Measurements from ENCODE around the gene TMEM59.
"Not testable (repeated sequence)": the region's sequence is repeated elsewhere in the genome, so short reads cannot be mapped to it uniquely, and the experiment has no call there.

Gene TMEM59, protein sequence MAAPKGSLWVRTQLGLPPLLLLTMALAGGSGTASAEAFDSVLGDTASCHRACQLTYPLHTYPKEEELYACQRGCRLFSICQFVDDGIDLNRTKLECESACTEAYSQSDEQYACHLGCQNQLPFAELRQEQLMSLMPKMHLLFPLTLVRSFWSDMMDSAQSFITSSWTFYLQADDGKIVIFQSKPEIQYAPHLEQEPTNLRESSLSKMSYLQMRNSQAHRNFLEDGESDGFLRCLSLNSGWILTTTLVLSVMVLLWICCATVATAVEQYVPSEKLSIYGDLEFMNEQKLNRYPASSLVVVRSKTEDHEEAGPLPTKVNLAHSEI

DNA sequence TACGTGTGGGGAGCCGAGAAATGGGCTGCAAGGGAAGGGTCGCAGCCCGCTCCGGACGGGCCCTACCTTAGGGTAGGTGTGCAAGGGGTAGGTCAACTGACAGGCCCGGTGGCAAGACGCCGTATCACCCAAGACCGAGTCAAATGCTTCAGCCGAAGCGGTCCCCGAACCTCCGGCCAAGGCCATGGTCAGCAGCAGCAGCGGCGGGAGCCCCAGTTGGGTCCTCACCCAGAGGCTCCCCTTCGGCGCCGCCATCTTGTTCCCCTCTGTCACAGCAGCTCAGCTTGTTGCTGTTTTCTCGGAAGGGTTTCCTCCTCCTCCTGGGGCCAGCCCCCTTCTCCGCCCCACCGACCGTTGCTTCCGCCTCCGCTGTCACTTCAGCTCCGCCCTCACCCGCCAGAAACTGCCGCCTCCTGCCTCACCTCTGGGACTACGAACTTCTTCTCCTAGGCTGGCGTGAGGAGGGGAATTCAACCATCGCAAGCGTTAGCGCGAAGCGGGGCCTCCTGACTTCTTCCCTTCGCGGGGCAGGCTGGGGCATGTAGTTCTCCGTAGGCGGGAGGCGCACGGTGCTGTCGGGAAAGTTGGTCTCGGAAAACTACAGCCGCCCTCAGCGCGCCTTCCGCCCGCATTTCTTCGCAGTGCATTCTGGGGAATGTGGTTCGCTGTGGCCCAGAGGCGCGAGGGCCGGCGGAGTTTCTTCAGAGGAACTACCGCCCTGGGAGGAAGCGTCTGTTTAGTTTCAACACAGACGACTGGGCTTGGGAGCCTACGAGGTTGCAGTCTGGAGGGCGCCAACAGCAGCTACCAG is at the start of gene TMEM59, which contains the start of gene TCEANC2:
TMEM59 (minus strand) TSS at position 271 of the 811 bp plus-strand sequence; CDS start at position 255, 16 bp downstream.
TCEANC2 (plus strand) TSS at position 675 of the 811 bp plus-strand sequence. CDS start 815 bp downstream, outside the sequence.
- peak; percentile 99 for DNase-seq

DNA sequence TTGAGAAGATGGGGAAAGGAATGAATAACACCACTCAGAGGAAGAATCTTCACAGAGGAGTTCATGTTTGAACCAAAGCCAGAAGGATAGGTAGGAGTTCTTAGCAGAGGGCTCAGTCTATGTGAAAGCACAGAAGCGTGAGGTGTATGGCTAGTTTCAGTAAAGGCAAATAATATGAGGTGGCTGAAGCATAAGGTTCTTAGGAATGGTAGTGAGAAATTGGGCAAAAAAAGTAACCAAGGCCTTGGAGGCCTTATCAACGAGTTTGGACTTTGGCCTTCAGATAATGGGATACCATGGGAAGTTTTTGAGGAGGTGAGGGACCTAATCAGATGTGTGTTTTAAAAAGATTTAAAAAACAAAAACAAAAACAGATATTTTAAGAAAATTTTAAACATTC is 47.5 kb upstream of the TMEM59 start:
- DNase-seq: no peak

DNA sequence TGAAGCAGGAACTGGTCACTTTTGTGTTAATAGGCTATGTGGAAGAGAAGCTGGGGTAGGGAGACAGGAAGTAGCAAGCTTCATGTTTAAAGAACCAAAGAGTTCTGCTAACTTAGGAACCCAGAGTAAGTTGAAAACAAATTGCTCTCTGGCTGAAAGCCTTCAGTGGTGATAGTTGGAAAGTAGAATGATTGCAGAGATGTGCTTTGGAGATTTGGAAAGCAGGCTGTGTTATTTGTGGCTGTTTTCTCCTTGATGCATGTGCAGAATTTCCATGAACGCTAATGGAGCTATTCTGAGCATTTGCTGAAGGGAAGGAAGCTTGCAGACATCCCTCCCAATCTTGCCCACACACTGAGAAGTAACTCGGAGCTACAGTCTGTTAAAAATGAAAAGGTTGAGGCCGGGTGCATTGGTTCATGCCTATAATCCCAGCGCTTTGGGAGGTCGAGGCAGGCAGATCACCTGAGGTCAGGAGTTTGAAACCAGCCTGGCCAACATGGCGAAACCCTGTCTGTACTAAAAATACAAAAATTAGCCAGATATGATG is 46.1 kb upstream of the TMEM59 start:
- DNase-seq: no peak

DNA sequence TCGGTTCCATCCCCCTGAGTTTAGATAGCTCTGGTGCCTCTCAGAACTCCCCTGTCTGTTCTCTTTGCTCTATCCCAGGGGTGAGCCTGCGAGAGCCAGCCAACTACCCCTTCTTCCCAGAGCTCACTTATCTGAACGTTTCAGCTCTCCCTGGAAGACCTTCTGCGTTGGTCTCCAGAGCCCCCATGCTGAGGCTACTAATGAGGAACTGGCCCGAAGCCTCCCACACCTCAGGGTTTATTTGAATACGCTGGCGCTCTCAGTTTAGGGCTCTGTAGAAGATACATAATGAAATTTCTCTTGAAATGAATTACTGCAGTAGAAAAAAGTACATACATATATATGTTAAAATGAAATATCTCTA is 43.9 kb upstream of the TMEM59 start:
- DNase-seq: no peak

DNA sequence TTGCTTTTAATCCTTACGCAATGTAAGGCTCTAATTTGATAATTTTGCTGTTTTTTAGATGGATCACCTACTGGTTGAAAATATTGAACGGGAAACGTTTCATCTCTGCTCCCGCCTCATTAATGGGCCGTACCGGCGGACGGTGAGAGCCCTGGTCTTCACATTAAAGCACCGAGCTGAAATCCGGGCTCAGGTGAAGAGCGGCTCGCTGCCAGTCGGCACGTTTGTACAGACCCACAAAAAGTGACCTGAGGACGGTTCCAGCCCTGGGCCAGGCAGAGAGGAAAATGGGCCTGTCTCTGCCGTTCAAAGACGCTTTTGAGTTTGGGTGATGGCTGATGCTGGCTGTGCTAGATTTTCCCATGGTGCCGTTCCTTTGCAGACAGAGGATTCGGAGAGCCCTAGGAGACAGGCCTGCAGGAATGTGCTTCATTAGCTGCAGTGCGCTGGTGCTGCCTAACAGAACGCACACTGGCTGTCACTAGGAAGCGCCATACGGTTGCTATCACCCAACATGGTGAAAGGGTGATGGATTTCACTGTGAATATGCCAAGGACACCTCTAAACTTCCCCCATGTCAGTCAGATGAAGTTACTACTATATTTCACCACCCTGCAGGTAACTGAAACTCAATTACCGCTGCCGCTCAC is 43.3 kb upstream of the TMEM59 start:
- DNase-seq: no peak

DNA sequence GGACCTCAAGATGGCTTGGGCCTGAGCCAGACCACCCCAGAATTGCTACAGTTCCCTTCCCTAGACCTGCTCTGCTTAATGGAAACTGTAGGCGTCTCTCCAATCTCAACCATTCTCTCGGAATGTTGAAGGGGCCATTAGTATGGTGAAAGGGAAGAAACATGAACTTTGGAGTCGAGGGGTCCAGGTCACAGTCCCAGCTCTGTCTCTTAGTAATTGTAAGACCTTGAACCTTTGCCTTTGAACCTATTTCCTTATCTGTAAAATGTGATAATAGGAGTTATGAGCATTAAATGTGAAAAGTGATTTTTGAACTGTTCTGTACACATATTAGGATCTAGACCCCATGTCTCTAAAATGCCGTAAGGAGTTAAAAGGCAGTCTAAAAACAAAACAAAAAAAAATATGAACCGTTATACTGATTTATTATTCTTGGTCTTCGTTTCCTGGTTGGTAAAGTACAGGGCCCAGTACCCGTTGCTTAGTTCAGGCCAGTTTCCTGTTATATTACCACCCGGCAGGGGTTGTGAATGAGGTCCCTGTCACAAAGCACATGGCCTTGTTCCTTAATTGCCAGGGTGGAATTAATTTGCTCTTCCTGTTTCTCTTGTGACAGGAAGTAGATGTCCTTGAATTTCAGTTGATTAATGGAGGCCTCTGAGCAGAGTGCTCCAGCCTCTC is 42.7 kb upstream of the TMEM59 start:
- no peak for DNase-seq

DNA sequence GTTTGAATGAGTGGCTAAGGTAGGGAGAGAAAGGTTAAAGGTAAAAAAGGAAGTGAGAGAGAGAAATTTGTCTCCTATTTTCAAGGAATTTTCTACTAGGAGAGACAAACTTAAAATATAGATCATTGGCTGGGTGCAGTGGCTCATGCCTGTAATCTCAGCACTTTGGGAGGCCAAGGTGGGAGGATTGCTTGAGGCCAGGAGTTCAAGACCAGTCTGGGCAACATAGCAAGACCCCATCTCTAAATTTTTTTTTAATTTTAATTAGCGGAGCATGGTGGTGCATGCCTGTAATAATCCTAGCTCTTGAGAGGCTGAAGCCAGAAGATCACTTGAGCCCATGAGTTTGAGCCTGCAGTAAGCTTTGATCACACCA is 41.7 kb upstream of the TMEM59 start:
- not testable (repeated sequence) for DNase-seq

DNA sequence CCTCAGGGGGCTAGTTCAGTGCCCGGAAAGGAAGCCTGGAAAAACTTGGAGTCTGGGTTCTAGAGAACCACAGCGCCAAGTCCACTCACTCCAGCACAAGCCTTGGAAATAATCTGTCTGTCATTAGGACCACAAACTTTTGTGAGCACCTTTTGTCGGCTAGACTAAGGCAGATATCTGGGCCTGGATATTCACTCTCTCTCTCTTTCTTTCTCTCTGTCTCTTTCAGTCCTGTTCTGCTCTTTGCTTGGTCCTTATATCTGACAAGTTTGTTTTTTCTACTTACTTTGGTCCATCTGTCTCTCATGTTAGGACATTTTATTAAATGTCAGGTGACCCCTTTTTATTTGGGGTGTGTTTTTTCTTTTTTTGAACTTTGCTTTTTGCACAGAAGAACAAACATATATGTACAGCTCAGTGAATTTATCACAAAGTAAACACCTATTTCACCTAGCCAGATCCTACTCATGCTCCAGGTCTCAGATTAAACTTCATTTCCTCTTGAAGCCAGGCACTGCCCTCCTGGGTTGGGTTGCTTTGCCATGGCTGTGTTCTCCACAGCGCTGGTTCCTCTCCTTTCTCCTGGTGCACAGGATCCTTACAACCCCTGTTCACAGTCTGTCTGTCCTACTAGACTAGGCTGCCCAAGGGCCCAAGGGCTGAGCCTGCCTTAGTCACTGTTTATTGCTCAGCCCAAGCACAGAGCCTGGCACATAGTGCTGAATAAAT is 41.2 kb upstream of the TMEM59 start:
- DNase-seq: no peak

DNA sequence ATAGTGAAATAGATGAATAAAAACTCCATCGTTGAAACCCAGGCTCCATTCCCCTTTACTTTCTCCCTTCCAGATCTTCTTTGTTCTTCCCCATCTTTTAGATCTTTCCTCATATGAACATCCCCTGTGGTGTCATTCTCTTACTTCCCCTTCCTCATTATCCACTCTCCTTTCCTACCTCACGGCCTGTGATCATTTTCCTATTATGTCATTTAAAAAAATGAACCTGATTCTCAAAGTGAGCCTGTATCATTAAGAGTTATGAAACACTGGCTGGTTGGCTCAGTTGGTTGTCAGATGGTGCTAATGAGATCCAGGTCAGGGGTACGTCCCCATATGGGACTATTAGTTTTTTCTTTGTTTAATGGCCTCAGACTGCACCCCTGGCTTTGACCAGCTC is 38.7 kb upstream of the TMEM59 start:
- no peak for DNase-seq

DNA sequence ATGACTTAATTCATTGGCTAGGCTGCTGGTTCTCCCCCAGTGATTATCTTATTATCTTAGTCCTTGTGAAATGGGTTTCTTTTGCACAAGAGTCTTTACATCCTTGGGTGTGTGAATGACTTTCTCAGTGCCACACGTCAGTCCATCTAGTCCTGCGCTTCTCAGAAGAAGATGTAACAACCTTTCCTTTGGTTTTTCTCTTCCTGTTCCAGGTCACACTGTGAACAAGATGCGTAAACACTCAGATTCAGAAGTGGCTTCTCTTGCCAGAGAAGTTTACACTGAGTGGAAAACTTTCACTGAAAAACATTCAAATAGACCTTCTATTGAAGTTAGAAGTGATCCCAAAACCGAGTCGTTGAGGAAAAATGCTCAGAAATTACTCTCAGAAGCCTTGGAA is 35.4 kb upstream of the TMEM59 start:
- DNase-seq: no peak

DNA sequence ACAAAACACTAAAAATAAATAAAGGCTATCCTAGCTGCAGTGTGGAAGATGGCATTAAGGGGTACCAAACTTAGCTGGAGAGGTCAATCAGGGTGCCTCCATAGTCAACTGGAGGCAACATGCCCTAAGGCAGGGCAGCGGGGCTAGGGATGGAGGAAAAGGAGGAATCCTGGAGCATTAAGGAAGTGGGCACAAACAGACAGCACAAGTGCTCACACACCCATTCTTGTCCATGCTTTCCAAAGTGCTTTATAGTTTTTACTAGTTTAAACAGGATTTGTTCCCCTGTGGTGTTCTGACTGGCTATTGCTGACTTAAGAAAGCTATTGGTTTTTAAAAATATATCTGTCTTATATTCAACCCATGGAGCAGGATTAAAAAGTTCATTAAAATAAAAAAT is 33.8 kb upstream of the TMEM59 start:
- no peak for DNase-seq

DNA sequence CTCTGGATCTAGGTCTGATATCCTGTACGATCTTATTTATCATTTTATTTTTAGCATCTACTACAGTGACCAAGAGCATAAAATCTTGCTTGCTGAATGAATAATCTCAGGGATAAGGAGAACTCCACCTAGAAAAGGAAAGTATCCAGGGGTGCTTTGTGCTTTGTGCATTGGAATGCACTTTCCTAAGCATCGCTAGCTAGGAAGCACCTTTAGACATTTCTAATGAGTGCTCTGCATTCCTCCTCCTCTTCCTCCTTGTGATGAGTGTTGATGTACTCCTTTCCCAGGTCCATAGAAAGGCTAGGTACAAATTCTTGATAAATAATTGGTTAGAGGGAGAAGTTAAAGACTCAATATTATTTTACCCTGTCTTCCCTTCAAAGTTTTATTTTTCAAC is 31.8 kb upstream of the TMEM59 start:
- DNase-seq: no peak

DNA sequence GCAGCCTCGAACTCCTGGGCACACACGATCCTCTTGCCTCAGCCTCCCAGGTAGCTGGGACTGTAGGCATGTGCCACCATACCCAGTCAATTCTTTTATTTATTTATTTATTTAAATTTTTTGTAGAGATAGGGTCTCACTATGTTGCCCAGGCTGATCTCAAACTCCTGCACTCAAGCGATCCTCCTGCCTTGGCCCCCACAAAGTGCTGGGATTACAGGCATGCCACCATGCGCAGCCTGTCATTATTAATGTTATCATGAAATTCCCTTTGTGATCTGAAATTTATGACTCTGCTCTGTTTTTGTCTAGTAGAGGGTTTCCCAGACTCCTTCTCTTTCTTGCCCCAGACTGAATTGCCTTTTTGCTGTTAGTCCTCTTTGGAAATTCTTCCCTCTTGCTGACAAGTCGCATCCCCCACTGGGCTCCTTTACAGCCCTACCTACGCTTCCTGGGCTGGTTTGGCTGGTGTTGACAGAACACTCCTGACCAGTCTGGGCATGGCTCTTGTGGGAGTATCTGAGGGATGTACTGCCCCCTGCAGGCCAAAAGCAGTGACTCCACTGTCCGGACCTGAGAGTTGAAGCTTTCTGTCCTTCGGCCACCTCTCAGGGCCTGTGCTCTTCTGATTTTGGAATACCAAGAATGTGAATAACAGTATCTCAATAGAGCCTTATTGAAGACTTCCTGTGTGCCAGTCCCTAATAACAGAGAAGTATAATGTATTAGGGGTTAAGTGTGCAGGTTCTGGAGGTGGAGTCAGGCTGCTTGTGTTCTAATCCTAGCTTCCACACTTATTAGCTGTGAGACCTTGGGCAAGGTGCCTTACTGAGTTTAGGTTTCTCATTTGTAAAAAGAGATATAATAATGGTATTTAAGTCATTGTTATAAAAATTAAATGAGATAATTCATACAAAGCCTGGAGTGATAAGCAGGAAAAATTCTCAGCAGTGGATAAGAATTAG is 28.6 kb upstream of the TMEM59 start:
- peak; percentile 67 for DNase-seq

DNA sequence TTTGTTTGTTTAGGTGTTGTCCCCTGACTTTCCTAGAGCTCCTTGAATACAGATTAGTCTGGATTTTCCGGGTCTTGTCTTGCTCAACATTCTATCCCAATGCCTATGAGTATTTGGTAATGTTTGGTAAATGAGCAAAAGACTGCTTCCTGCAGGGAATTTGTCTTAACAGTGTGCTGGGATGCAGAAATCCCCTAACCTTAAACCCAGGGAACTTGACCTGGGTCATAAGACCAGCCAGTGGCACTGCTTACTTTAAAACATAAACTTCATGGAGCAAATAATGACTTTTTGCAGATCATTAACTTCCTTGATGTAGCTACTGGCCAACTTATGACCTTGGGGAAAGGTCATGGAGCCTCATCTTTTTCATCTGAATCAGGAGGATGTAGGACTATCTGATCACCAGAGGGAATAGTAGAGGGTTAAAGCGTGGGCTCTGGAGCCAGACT is 27.6 kb upstream of the TMEM59 start:
- DNase-seq: no peak

DNA sequence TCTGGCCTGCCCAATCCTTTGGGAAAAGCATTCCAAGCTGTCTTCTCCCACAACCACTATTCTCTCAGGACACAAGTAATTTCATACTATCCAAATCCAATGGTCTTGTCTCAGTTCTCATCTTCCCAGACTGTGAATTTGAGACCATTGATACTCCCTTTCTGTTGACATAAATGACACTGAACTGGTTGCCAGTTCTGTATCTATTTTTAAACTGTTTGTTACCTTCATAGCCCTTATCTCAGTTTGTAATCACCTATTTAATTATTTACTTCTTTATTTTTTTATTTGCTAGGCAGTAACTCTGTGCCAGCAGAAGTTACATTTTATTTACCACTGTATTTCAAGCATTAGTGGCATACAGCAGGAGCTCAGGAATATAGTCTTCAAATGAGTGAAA is 24.4 kb upstream of the TMEM59 start:
- no peak for DNase-seq

DNA sequence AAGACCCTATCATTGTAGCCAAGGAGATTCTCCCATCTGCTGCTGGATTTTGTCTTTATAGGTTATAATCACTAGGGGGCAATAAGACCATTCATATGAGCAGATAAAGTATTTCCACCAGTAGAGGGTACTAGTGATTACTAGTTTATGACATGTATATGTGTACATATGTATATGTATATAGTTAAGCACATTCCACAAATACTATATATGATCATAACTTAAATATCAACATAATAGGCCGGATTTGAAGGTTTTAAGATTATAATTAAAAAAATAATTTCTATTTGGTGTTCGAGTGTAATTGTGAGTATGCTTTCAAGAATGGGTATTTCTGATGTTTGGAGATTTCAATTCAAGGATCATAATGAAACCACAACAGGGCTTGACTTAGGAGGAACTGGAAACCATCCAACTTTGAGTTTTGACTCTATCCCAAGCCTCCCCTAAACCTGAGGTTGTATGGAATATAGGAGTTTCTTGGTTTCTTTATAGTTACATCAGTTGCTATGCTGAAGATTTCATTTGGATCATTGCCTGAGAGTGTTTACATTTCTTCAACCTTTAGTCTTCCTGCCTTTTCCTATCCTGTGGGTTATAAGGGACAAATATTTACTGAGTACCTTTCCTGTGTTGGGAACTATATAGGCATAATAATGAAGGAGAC is 17.3 kb upstream of the TMEM59 start:
- peak; percentile 53 for DNase-seq

DNA sequence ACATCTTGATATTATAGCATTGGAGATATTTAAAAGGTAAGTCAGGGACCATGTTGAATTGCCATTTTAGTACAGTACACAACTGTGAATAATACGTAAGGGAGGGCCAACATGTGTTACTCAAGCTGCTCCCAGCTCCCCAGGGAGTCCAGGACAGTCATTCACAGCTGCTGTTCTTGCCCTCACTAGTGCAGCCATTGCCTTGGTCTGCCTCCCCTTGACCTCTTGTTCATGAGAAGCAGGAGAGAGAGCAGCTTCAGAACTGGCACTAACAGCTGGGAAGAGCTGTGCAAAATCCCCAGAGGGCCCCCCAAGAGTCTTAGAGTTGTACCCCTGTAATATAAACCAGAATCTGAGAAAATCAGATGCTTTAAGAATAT is 16.8 kb upstream of the TMEM59 start:
- DNase-seq: no peak

DNA sequence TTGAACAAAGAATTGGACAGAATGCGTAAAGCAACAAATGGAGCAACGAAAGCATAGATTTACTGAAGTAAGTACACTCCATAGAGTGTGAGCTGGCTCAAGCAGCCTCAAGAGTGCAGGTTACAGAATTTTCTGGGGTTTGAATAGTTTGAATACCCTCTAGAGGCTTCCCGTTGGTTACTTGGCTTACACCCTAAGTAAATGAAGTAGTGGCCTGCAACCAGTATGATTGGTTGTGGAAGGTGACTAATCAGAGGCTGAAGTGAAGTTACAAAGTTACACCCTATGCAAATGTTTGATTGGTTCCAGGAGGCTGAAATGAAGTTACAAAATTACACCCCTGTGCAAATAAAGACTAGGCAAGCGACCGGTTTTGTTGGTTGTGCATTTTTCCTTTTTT is 11.3 kb upstream of the TMEM59 start:
- DNase-seq: no peak

DNA sequence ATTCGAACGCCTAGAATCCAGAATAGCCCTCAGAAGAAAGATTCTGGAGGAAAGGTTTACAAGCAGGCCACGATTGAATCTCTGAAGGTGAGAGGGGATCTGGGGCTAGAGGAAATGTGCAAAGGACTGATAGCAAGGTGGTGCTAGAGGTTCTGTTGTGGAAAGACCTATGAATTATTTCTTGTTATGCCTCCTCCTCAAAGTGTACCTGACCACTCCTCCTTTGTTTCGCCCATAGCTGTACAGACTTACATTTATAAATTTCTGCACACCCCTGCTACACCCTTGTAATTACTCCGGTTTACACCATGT is 1.4 kb upstream of the TMEM59 start:
- DNase-seq: peak; percentile 18

DNA sequence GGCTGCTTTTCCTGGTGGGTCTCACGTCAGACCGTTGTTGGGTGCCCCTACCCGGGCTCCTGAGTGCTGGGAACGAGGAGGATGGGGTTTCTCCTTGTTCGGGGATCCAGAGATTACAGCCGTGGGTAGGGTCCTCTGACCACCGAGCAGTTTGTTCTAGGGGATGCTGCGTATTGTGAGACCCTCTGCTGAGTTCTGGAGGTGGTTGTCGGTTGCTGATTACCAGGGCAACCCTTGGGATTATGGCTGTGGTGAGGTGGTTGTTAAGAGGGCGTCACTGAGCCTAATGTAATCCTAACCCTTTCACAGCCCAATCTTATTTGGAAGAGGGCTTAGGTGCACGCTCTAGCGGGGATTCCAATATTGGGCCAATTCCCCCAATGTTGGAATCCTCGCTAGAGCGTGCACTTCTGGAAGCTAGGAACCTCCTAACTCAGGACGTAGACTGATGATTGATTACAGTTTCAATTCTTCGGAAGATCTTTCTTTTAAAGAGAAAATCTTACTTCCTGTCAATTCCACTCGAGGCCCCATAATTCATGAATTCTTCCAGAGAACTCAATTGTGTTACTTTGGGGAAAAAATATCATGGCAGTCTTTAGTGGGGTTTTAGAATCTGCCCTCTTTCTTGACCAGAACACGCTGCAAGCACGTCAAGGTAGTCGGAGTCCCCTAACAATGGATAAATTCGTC is 887 bp upstream of the TMEM59 start:
- peak; percentile 16 for DNase-seq

Measured in activated CD4-positive, alpha-beta T cell treated with anti-CD3 and anti-CD28 coated beads, Interleukin-10, Interleukin-2, amounts not matched to agents 100 ng/mL and 50 ng/mL, durations not matched to agents 16 hours and 8 hours (primary cell).